WERI-Rb-1 (cell line): Measurements from ENCODE around the gene FBN3.

Experiments
- DNase-seq: peaks from one replicate; pipeline ENCODE4 v3.0.0-alpha.2; 2020
- H3K27ac ChIP-seq: fragments of 250-450 bp; sonication (Bioruptor Pico); 2 replicates; pipeline ENCODE4 v1.5.1; 2020; ENCODE audit warnings: mild to moderate bottlenecking, moderate library complexity
- H3K27me3 ChIP-seq: fragments of 250-450 bp; sonication (Bioruptor Pico); 2 replicates; pipeline ENCODE4 v1.5.1; 2021; ENCODE audit warnings: mild to moderate bottlenecking, low read depth, moderate library complexity; ENCODE audit not compliant: insufficient read depth, severe bottlenecking
- H3K36me3 ChIP-seq: fragments of 250-450 bp; sonication (Bioruptor Pico); 2 replicates; pipeline ENCODE4 v1.5.1; 2020; ENCODE audit warnings: mild to moderate bottlenecking, moderate library complexity
- H3K4me3 ChIP-seq: 2 replicates; pipeline ENCODE4 v1.5.1; 2011; ENCODE audit warnings: low read depth, mild to moderate bottlenecking, control low read depth, low read length
- H3K9me3 ChIP-seq: fragments of 250-450 bp; sonication (Bioruptor Pico); 2 replicates; pipeline ENCODE4 v1.5.1; 2021; ENCODE audit warnings: mild to moderate bottlenecking, moderate library complexity; ENCODE audit not compliant: severe bottlenecking
- TF ChIP-seq, protein P1 (sequence below): IDR thresholded peaks from 2 replicates; pipeline ENCODE4 v1.5.1; 2011; ENCODE audit warnings: low read depth, mild to moderate bottlenecking, control low read depth, inconsistent platforms, low read length

The FBN3 gene

GRCh38 chr19:8150998-8151766, 1.8 kb upstream of the FBN3 start:
- no peak overlapping the region for H3K4me3 ChIP-seq
- no peak for DNase-seq
- H3K36me3 ChIP-seq = no peaks in the 10 kb centered on the region
- no peak overlapping the region for H3K27ac ChIP-seq
- no peaks in the 10 kb centered on the region for H3K9me3 ChIP-seq
- H3K27me3 ChIP-seq = no peaks in the 10 kb centered on the region
- TF ChIP-seq, protein P1, sequence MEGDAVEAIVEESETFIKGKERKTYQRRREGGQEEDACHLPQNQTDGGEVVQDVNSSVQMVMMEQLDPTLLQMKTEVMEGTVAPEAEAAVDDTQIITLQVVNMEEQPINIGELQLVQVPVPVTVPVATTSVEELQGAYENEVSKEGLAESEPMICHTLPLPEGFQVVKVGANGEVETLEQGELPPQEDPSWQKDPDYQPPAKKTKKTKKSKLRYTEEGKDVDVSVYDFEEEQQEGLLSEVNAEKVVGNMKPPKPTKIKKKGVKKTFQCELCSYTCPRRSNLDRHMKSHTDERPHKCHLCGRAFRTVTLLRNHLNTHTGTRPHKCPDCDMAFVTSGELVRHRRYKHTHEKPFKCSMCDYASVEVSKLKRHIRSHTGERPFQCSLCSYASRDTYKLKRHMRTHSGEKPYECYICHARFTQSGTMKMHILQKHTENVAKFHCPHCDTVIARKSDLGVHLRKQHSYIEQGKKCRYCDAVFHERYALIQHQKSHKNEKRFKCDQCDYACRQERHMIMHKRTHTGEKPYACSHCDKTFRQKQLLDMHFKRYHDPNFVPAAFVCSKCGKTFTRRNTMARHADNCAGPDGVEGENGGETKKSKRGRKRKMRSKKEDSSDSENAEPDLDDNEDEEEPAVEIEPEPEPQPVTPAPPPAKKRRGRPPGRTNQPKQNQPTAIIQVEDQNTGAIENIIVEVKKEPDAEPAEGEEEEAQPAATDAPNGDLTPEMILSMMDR = no peak

DNA sequence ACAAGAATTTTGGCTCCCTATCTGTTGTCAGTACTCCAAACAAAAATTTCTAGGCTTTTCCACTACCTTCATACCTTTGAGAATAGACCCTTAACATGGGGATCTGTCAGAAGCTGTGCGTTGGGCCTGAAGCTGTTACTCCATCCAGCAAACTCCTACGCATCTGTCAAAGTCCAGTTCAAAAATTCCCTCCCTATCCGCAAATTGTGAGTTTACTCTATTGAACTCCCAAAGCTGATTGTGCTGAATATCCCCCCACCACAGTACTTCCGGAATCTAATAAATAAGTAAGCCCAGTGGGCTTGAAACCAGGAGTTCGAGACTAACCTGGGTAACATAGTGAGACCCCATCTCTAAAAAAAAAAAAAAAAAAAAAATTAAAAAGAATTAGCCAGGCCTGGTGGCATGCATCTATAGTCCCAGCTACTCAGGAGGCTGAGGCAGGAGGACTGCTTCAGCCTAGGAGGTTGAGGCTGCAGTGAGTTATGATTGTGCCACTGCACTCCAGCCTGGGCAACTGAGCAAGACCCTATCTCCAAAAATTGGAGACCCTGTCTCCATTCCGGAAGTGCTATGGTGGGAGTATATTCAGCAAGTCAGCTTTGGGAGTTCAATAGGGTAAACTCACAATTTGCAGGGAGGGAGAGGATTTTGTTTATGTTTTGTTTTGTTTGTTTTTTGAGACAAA, 930 bp upstream of the FBN3 start:
- TF ChIP-seq, protein P1 = no peak
- no peaks in the 10 kb centered on the region for H3K27me3 ChIP-seq
- no peaks in the 10 kb centered on the region for H3K9me3 ChIP-seq
- no peak for DNase-seq
- H3K4me3 ChIP-seq = peak overlapping the region; percentile 56
- peak overlapping the region; percentile 79 for H3K27ac ChIP-seq
- H3K36me3 ChIP-seq = no peaks in the 10 kb centered on the region

DNA sequence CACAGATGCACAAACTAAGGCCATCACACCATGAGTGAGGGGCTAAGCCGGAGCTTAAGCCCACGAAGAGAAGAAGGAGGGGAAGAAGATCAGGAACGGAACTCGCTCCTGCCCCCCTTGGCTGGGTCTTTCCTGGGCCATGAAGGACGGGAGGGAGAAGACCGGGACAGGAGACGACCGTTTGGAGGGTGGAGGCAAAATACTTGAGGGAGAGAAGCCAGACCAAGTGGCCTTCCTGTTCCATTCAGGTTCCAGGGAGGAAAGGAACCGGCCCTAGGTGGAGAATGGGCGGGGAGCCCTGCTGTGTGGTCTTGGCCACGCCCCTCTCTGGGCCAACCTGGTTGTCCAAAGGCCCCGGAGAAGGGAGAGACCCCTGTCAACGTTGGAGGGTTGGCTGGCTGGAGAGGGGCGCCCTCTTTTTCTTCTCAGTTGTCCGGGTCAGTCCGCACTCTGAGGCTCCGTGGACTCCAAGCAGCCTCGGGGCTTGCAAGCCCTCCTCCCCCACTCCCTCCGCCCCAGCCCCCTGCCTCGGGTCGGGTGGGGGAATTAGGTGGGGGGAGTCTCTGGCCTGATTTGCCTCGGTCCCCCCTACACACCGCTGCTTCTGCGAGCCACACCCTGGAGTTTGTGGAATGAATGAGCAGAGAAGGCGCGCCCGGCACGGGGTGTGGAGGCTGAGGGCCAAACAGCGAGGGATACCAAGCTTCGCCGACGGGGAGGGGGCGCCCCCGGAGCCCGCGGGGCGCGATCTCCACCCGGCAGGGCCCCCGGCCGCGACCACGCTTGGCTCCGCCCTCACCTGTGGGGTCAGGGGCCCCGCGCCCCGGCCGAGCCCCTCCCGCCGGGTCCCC, 757 bp downstream of the FBN3 start:
- peak overlapping the region; percentile 56 for H3K4me3 ChIP-seq
- TF ChIP-seq, protein P1 = no peak
- no peaks in the 10 kb centered on the region for H3K27me3 ChIP-seq

GRCh38 chr19:8148088-8148409, 1.3 kb downstream of the FBN3 start:
- no peak for DNase-seq
- H3K27me3 ChIP-seq = no peaks in the 10 kb centered on the region
- TF ChIP-seq, protein P1 = no peak
- H3K27ac ChIP-seq = no peak overlapping the region; the same call in 1 of the 2 replicates
- no peaks in the 10 kb centered on the region for H3K9me3 ChIP-seq
- H3K4me3 ChIP-seq = no peak overlapping the region
- no peaks in the 10 kb centered on the region for H3K36me3 ChIP-seq

More for the DNA sequence above, 757 bp downstream of the FBN3 start:
- peak overlapping the region; percentile 79 for H3K27ac ChIP-seq
- H3K36me3 ChIP-seq = no peaks in the 10 kb centered on the region
- no peaks in the 10 kb centered on the region for H3K9me3 ChIP-seq
- peak; percentile 81 for DNase-seq

DNA sequence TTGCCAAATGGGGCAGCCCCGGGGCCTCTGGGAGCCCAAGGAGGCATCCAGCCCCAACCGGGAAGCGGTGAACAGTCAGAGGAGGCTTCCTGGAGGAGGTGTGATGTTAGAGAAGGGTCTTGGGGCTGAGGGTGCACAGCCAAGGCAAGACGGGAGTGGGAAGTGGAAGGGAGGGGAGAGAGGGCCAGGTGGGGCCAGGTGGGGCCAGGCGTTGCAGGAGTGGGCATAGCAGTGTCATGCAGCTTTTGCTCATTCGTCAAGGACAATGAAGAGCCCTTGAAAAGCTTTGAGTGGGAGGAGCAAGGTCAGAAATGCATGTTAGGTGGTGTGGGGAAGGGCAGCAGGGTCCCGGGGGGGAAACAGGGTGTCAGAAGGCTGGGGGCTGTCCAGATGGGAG, 1.8 kb downstream of the FBN3 start:
- DNase-seq = no peak
- Histone ChIP-seq H3K9me3 (no peaks in the 10 kb centered on the region), H3K4me3 (no peak overlapping the region), H3K27me3 (no peaks in the 10 kb centered on the region), H3K36me3 (no peaks in the 10 kb centered on the region), H3K27ac (no peak overlapping the region)
- TF ChIP-seq, protein P1 = no peak
